NCI-H2196 treated with DMSO at 0.1 percent for 48 hours (cell line): ENCODE measurements around the gene OSBPL8.
"Not testable (repeated sequence)": the region's sequence is repeated elsewhere in the genome, so short reads cannot be mapped to it uniquely, and the experiment has no call there.

Experiments used
- DNase-seq: peaks from one replicate; lab custom pipeline; 2025; ENCODE audit not compliant: unreplicated experiment; lab: John Stamatoyannopoulos, UW

The OSBPL8 gene

DNA sequence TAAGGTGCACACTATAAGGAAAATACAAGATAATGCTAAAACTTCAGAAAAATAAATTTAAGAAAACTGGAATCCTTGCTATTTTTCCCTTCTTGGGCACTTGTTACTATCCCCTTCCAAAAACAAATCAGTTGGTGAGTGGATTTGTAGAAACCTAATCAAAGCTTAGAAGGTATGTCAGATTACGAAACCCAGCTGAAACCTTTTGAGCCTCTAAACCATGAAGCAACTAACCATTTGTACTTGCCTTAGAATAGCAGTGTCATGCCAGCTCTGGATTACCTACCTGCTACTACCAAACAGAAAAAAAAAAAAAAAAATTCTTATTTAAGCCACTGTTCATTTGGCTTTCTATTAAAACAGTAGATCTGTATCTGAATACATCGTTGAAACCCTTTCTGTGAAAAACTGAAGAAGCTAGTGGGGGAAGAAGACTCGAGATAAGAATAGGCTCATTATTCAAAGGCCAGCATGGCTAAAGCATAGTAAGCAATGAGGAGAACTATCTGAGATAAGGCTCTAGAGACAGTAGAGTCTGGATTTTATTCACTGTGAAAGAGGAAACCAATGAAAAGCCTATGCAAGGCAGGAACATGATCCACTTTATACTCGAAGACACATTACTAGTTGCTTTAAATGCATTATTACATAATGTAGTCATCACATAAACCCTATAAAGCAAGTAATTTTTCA lies 30.2 kb downstream of the OSBPL8 start:
- DNase-seq = no peak

DNA sequence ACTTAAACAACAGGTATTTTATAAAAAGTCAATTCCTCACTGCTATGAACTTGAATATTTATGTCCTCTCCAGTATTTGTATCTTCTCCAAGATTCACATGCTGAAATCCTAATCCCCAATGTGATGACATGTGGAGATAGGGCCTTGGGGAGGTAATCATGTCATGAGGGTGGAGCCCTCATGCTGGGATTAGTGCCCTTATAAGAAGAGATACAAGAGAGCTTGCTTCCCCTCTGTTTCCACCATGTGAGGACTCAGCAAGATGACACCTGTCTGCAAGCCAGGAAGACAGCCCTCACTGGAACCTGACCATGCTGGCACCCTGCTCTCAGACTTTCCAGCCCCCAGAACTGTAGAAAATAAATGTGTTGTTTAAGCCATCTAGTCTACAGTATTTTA lies 36.2 kb downstream of the OSBPL8 start:
- DNase-seq = no peak

DNA sequence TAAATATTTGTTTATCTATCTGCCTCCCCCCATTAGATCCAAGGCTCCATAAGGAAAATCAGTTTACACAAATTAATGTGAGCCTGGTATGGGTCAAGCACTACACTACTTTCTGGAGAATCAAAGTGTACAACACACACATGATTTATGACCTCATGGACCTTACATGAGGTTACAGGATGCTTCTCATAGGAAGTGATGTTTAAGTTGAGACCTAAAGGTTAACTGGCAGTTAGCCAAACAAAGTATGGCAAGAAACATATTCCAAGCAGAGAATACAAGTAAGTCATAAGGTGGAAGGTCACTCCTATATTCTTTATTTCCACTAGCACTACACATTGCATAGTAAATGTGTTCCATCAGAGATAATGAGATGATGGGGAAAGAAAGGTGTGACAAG lies 39.2 kb downstream of the OSBPL8 start:
- no peak for DNase-seq

DNA sequence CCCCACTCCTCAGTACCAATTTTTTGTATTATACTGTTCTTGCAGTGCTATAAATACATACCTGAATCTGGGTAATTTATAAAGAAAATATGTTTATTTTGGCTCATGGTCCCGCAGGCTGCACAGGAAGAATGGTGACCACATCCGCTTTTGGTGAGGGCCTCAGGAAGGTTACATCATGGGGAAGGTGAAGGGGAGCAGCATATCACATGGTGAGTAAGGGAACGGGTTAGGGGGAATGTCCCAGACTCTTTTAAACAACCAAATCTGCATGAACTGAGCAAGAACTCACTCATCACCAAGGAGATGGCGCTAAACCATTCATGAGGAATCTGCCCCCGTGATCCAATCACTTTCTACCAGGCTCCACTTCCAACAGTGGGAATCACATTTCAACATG lies 40.0 kb downstream of the OSBPL8 start:
- no peak for DNase-seq

DNA sequence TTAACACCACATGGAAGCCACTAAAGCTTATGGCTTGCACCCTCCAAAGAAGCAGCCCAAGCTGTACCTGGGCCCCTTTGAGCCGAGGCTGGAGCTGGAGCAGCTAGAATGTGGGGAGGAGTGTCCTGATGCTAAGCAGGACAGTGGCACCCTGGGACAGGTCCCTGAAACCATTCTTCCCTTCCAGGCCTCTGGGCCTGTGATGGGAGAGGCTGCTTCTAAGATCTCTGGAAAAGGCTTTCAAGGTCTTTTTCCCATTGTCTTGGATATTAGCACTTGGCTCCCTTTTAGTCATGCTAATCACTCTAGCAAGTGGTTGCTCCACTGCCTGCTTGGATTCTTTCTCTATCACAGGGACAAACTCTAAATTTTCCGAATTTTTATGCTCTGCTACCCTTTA lies 40.9 kb downstream of the OSBPL8 start:
- no peak for DNase-seq

DNA sequence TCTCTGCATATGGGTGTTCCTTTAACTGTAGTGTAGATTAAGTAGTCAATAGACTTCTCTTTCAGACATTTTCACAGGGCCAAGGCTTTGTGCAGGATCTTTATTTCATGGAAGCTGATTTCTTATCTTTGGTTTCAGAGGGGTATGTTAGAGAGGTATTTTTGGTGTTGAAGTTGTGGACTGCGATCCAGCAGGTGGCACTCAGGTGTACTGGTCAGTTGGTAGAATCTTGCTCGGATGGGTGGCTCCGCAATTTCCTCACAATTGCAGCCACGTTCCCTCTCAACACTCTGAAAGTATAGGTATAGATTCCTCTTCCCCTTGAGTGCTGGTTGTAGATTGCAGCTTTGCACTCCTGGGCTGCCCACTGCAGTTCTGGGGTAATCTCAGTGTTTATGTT lies 44.3 kb downstream of the OSBPL8 start:
- DNase-seq = no peak

DNA sequence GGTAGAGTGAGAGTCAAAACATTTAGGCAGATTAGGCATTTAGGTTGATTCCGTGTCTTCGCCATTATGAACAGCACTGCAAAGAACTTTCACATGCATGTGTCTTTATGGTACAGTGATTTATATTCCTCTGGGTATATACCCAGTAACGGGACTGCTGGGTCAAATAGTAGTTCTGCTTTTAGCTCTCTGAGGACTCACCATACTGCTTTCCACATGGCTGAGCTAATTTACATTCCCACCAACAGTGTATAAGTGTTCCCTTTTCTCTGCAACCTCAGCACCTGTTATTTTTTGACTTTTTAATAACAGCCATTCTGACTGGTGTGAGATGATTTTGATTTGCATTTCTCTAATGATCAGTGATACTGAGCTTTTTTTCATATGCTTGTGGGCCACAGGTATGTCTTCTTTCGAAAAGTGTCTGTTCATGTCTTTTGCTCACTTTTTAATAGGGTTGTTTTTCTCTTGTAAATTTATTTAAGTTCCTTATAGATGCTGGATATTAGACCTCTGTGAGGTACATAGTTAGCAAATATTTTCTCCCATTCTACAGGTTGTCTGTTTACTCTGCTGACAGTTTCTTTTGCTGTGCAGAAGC lies 48.4 kb downstream of the OSBPL8 start:
- DNase-seq = not testable (repeated sequence)

DNA sequence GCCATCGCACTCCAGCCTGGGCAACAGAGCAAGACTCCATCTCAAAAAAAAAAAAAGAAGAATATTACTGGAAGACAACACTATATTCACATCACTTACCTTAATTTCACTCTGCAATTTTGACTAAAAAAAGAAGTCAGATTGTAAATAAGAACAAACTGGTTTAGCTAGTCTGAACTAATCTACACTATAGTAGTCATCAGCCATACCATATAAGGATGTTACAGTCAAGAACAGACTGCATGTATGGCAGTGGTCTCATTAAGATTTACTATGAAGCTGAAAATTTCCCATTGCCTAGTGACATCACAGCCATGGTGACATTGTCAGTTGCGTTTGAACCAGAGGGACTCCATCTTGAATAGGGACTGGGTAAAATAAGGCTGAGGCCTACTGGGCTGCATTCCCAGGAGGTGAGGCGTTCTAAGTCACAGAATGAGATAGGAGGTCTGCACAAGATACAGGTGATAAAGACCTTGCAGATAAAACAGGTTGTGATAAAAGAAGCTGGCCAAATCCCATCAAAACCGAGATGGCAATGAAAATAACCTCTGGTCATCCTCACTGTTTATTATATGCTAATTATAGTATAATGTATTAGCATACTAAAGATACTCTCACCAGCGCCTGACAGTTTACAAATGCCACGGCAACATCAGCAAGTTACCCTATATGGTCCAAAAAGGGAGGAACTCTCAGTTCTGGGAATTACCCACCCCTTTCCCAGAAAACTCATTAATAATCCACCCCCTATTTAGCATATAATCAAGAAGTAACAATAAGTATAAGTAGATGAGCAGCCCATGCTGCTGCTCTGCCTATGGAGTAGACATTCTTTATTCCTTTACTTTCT lies 51.2 kb downstream of the OSBPL8 start:
- DNase-seq = no peak

DNA sequence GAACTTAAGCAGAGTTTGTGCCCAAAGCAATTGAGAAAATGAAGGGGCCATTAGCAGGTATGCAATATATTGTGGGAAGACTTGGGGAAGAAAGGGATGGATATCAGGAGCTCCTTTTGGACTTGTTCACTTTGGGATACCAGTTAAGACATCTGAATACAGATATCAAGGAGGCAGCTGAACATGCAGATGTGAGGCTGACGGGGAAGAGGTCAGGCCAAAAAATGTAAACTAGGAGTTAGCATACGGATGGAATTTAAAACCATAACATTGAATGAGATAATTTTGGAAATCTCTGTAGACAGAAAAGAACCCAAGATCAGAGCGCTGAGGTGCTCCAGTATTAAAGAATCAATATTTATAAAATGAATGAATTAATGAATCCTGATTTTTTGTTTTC lies 53.4 kb downstream of the OSBPL8 start:
- no peak for DNase-seq

DNA sequence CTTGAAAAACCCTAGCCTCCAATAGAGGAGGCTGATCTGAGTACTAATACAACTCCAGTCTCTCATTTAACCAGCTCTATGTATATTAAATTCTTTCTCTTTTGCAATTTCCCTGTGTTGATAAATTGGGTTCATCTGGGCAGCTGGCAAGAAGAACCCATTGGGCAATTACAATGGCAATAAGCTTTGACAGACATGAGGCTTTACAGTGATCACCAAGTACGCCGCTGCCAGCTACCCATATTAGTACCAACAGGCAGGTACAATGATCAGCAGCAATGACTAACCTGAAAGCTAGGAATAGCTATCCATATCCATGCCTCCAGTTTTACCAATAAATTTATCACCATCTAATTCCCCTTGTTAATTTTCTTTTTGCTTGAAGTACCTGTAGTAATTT lies 54.5 kb downstream of the OSBPL8 start:
- DNase-seq = no peak

DNA sequence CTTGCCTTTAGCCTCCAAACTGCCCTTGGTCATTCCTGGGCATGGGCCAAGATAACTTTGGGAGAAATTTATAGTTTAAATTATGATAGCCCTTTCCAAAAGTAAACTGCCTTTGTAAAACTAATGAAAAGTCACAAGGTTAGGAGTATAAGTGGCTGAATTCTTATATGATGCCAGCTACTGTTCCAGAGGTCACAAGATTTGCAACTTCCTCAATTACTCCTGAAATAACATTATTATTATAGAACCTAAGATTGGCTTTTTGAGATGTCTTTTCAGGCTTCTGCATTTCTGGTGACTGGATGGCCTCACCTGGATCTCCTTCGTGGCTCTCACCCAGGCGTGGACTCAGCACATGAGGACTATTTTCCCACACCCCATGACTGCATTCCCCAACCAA lies 55.0 kb downstream of the OSBPL8 start:
- no peak for DNase-seq

DNA sequence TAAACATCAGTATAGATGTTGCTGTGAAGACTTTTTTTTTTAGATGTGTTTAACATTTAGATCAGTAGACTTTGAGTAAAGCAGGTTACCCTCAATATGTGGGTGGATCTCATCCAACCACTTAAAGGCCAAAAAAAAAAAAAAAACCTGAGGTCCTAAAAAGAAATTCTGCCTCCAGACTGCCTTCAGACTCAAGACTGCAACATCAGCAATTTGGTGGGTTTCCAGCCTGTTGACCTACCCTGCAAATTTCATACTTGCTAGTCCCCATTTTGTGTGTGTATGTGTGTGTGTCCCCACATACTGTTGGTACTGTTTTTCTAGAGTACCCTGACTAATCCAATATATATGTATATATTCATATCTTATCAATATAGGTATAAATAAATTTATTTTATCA lies 55.6 kb downstream of the OSBPL8 start:
- DNase-seq = no peak

DNA sequence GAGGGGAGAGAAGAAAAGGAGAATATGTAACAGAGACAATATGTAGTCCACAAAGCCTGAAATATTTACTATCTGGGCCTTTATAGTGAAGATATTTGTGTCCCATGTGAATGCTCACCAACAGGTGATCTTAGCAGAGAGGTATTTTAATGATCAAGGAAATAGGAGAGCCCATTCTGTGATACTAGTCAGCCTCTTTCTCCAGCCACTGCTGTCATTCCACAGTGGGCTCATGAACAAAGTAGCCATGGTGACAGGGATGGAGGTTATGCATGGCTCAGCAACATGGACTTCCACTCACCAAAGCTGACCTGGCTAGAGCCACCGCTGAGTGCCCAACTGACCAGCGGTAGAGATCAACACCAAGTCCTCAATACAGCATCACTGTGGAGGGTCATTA lies 58.2 kb downstream of the OSBPL8 start:
- DNase-seq = no peak

DNA sequence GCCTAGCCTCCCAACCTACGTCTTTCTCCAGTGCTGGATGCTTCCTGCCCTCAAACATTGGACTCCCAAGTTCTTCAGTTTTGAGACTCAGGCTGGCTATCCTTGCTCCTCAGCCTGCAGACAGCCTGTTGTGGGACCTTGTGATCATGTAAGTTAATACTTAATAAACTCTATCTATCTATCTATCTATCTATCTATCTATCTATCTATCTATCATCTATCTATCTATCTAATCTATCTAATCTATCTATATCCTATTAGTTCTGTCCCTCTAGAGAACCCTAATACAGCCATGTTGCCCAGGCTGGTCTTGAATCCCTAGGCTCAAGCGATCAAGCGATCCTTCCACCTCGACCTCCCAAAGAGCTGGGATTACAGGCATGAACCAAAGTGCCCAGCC lies 60.4 kb downstream of the OSBPL8 start:
- DNase-seq = not testable (repeated sequence)

DNA sequence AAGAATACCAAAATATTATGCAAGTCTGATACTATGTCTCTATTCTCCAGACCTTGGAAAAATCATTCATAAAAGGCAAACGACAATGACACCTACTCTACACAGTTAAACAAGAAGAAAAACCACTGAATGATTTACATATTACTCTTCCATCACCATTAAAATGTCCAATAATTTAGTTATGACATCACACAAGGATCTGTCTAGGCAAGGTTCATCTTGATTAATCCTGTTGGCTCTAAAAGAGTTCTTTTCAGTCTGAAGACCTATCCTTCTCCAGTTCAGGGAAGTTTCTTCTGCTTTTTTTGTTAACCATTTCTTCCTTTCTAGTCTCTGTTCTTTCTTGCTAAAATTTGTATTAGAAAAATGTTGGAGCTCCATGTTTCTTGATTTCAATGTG lies 64.0 kb downstream of the OSBPL8 start:
- no peak for DNase-seq

DNA sequence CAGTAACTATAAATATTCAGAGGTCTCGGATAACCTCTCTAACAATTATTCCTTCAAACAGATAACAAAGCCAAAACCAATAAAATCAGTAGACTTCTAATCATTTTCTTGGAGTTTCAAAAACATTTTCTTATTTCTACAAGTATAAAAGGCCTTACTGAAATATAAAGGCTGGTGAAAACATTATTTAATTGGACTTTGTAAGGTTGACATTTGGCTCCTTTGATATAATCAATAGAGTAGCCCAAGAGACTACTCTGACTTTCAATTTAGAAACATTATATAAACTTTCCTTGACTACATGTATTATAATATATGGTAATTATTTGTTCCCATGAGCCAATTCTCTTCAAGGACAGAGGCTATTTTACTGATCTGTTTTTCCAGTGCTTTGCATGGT lies 68.3 kb downstream of the OSBPL8 start:
- no peak for DNase-seq

DNA sequence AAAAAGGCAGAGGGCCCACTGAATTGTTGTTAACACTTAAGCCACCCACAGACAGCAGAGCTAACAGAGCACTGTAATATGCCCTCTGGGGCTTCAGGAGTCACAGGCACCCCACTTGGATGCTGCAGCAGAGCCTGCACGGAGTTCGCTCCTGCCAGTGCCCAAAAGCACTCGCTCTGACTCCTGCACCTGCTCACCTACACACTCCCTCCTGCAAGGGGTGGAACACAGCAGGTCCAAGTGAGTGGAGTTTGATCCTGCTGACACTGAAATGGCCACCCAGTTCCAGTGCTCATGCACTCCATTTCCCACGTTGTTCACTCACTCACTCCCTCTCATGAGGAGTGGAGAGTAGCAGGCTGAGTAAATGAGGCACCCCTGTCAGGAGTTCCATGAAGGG lies 68.8 kb downstream of the OSBPL8 start:
- no peak for DNase-seq

DNA sequence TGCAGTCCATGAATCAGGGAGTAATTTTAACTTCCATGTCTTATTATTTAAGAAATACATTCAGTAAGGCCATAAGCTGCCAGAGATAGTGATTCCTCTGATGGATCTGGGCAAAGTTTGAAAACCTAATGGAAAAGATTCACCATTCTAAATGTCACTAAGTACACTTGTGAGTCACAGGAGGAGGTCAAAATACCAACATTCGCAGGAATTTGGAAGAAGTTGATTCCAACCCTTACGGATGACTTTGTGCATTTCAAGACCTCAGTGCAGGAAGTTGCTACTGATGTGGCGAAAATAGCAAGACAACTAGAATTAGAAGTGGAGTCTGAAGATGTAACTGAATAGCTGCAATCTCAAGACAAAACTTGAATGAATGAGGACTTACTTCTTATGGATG lies 69.8 kb downstream of the OSBPL8 start:
- no peak for DNase-seq

DNA sequence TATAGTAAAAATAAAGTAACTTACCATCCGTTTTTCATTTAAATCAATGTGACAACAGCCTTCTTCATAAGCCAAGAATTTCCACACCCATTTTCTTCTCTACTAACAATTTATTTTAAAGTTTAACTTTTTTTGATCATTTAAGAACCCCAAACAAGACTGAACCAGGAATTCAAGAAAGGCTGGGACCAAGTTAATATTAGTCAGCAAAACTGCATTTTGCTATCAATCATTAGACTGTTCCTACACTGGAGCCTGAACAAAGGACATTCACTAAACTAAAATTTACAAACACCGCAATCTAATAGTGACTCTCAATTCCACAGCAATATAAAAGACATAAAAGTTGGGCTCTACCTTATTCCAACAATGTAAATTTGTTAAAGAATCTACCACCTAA lies 73.6 kb downstream of the OSBPL8 start:
- no peak for DNase-seq

DNA sequence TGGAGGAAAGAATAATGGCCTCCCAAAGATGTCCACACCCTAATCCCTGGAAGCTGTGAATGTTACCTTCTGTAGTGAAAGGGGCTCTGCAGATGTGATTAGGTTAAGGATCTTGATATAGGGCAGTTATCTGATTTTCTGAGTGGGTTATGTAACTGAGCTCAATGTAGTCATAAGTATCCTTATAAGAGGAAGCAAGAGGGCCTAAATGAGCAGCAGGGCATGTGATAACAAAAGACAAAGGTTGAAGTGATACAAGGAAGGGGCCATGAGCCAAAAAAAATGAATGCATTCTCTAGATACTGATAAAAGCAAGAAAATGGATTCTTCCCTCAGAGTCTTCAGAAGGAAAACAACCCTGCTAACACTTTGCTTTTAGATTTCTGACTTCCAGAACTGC lies 78.8 kb downstream of the OSBPL8 start:
- DNase-seq = no peak

DNA sequence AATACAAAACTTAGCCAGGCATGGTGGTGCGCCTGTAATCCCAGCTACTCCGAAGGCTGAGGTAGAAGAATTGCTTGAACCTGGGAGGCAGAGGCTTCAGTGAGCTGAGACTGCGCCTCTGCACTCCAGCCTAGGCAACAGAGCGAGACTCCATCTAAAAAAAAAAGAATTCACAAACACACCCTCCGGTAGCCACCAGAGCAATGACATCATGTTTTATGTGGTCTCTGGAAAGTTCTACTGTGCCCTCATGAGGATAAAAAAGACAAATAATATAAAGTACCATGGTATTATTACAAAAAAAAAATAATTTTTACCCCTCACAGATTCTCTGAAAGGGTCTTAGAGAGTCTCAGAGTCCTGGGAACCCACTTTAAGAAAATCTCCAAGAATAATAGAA lies 81.5 kb downstream of the OSBPL8 start:
- DNase-seq = no peak

DNA sequence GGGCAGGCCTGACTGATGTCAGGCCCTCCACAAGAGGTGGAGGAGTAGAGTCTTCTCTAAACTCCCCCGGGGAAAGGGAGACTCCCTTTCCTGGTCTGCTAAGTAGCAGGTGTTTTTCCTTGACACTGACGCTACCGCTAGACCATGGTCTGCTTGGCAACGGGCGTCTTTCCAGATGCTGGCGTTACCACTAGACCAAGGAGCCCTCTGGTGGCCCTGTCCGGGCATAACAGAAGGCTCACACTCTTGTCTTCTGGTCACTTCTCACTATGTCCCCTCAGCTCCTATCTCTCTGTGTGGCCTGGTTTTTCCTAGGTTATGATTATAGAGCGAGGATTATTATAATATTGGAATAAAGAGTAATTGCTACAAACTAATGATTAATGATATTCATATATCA lies 86.7 kb downstream of the OSBPL8 start:
- not testable (repeated sequence) for DNase-seq
